Measurements from ENCODE around the gene SCRN3. TPM values are rescaled to one million over a fixed set of nuclear protein-coding genes. Genes with fewer than 3 reads are reported as not detected.

The SCRN3 gene
- polyA plus RNA-seq, 1 donor from 2014 or later = 57.1 TPM

GRCh38 chr2:174350593-174351181 is 44.8 kb upstream of the SCRN3 start:
- Histone ChIP-seq H3K9me3 (ENCODE audit: low read length) (no peaks in the 10 kb centered on the region), H3K27me3 (ENCODE audit: insufficient read depth, low read depth, low read length) (peaks cover 3% of the 10 kb centered on the region), H3K27ac (ENCODE audit: low read length) (no peak overlapping the region), H3K79me2 (replicated peaks; ENCODE audit: insufficient read depth, low read length) (no peaks in the 10 kb centered on the region), H2AFZ (ENCODE audit: low read depth, low read length) (no peak overlapping the region), H3K36me3 (ENCODE audit: insufficient read depth, low read length) (no peaks in the 10 kb centered on the region), H4K20me1 (ENCODE audit: insufficient read depth) (no peaks in the 10 kb centered on the region), H3K4me2 (ENCODE audit: low read length) (no peak overlapping the region), H3K4me3 (ENCODE audit: low read length) (no peak overlapping the region), H3K9me2 (ENCODE audit: insufficient read depth, low read length) (no peaks in the 10 kb centered on the region), H3F3A (ENCODE audit: insufficient read depth, low read length, poor library complexity, severe bottlenecking) (no peaks in the 10 kb centered on the region), H3K9ac (ENCODE audit: low read length) (no peak overlapping the region)
- TF ChIP-seq CTCF (IDR thresholded peaks at IDR 0.05; ENCODE audit: poor library complexity, severe bottlenecking) (no peak), RAD21 (conservative IDR thresholded peaks at IDR 0.05) (no peak)

- no peaks in the 10 kb centered on the region for H3K9me3 ChIP-seq (ENCODE audit: low read length)
- no peak for TF ChIP-seq EZH2 (IDR thresholded peaks at IDR 0.05; ENCODE audit: borderline replicate concordance, insufficient read depth, low read length, poor library complexity, severe bottlenecking)
- TF ChIP-seq REST (IDR thresholded peaks at IDR 0.05; ENCODE audit: borderline replicate concordance) = no peak
- TF ChIP-seq RAD21 (conservative IDR thresholded peaks at IDR 0.05) = no peak
- H3K27me3 ChIP-seq (ENCODE audit: insufficient read depth, low read depth, low read length) = no peaks in the 10 kb centered on the region
- H4K20me1 ChIP-seq (ENCODE audit: insufficient read depth) = no peaks in the 10 kb centered on the region
- H3K9ac ChIP-seq (ENCODE audit: low read length) = no peak overlapping the region
- no peak overlapping the region for H3K4me2 ChIP-seq (ENCODE audit: low read length)
- H3K36me3 ChIP-seq (ENCODE audit: insufficient read depth, low read length) = no peaks in the 10 kb centered on the region
- no peak overlapping the region for H2AFZ ChIP-seq (ENCODE audit: low read depth, low read length)
- no peak overlapping the region for H3K4me3 ChIP-seq (ENCODE audit: low read length)
- no peak overlapping the region for H3K27ac ChIP-seq (ENCODE audit: low read length)
- no peaks in the 10 kb centered on the region for H3F3A ChIP-seq (ENCODE audit: insufficient read depth, low read length, poor library complexity, severe bottlenecking)
- no peaks in the 10 kb centered on the region for H3K9me2 ChIP-seq (ENCODE audit: insufficient read depth, low read length)
- H3K79me2 ChIP-seq (replicated peaks; ENCODE audit: insufficient read depth, low read length) = no peaks in the 10 kb centered on the region
These were observed 42.5 kb upstream of the SCRN3 start for GRCh38 chr2:174353004-174353403.

DNA sequence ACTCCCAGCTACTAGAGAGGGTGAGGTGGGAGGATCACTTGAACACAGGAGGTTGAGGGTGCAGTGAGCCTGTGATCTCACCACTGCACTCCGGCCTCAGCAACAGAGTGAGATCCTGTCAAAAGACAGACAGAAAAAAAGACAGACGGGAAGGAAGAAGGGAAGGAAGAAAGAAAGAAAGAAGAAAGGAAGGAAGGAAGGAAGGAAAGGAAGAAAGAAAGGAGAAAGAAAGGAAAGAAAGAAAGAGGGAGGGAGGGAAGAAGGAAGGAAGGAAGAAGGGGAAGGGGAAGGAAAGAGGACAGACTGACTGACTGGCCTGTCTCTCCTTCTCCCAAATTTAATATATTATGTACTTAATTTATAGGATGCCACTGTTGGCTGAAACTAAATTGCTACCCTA is 39.2 kb upstream of the SCRN3 start:
- Histone ChIP-seq H3K4me2 (ENCODE audit: low read length) (no peak overlapping the region), H3K9ac (ENCODE audit: low read length) (no peak overlapping the region), H3F3A (ENCODE audit: insufficient read depth, low read length, poor library complexity, severe bottlenecking) (no peaks in the 10 kb centered on the region), H4K20me1 (ENCODE audit: insufficient read depth) (no peaks in the 10 kb centered on the region), H3K79me2 (replicated peaks; ENCODE audit: insufficient read depth, low read length) (no peaks in the 10 kb centered on the region), H2AFZ (ENCODE audit: low read depth, low read length) (no peak overlapping the region), H3K36me3 (ENCODE audit: insufficient read depth, low read length) (no peaks in the 10 kb centered on the region), H3K9me3 (ENCODE audit: low read length) (no peaks in the 10 kb centered on the region), H3K4me3 (ENCODE audit: low read length) (no peak overlapping the region), H3K27me3 (ENCODE audit: insufficient read depth, low read depth, low read length) (no peaks in the 10 kb centered on the region), H3K27ac (ENCODE audit: low read length) (no peak overlapping the region), H3K9me2 (ENCODE audit: insufficient read depth, low read length) (no peaks in the 10 kb centered on the region)
- TF ChIP-seq MXI1 (conservative IDR thresholded peaks at IDR 0.05; ENCODE audit: poor library complexity, severe bottlenecking) (no peak), CTCF (IDR thresholded peaks at IDR 0.05; ENCODE audit: poor library complexity, severe bottlenecking) (no peak), TAF1 (IDR thresholded peaks at IDR 0.05; ENCODE audit: low read depth) (no peak), RAD21 (conservative IDR thresholded peaks at IDR 0.05) (no peak), REST (IDR thresholded peaks at IDR 0.05; ENCODE audit: borderline replicate concordance) (no peak), EP300 (conservative IDR thresholded peaks at IDR 0.05; ENCODE audit: poor library complexity, severe bottlenecking) (no peak), SMC3 (conservative IDR thresholded peaks at IDR 0.05; ENCODE audit: poor library complexity) (no peak), POLR2AphosphoS5 (IDR thresholded peaks at IDR 0.05) (no peak), EZH2 (IDR thresholded peaks at IDR 0.05; ENCODE audit: borderline replicate concordance, insufficient read depth, low read length, poor library complexity, severe bottlenecking) (no peak)

Measured in neural cell (in vitro differentiated cells).